Stimulated activated CD4-positive, alpha-beta T cell treated with anti-CD3 and anti-CD28 coated beads, Interleukin-1b, Interleukin-23, amount 100 ng/mL, for 1 hour (primary cell): ENCODE results near the gene PAX7.

Experiments used
- DNase-seq, 2 donors: peaks; one replicate each; pipeline ENCODE4 v3.0.0-alpha.2; 2020; ENCODE audit warnings: low read depth in 2 of 2

Gene PAX7

GRCh38 chr1:18794561-18794960 is 163.9 kb downstream of the PAX7 start:
- DNase-seq, result no peak

- no peak for DNase-seq
These were observed 164.5 kb downstream of the PAX7 start for GRCh38 chr1:18795002-18795689.

- no peak for DNase-seq
These were observed 166.3 kb downstream of the PAX7 start for GRCh38 chr1:18796950-18797349.
